CD1c-positive myeloid dendritic cell (primary cell): ENCODE results near the gene FKBP6.
"Not testable (repeated sequence)": the region's sequence is repeated elsewhere in the genome, so short reads cannot be mapped to it uniquely, and the experiment has no call there.

Source experiments
- DNase-seq: peaks from one replicate; pipeline ENCODE4 v3.0.0-alpha.2; 2016; ENCODE audit errors: extremely low spot score

Gene FKBP6

GRCh38 chr7:73358590-73359275 lies 30.8 kb downstream of the FKBP6 start:
- DNase-seq = no peak

GRCh38 chr7:73359306-73359705 lies 31.3 kb downstream of the FKBP6 start:
- DNase-seq = no peak

- no peak for DNase-seq
Measured at GRCh38 chr7:73359746-73360375, 31.9 kb downstream of the FKBP6 start.

DNA sequence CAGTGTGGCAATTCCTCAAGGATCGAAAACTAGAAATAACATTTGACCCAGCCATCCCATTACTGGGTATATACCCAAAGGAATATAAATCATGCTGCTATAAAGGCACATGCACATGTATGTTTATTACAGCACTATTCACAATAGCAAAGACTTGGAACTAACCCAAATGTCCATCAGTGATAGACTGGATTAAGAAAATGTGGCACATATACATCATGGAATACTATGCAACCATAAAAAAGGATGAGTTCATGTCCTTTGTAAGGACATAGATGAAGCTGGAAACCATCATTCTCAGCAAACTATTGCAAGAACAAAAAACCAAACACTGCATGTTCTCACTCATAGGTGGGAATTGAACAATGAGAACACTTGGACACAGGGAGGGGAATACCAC lies 32.6 kb downstream of the FKBP6 start:
- not testable (repeated sequence) for DNase-seq

DNA sequence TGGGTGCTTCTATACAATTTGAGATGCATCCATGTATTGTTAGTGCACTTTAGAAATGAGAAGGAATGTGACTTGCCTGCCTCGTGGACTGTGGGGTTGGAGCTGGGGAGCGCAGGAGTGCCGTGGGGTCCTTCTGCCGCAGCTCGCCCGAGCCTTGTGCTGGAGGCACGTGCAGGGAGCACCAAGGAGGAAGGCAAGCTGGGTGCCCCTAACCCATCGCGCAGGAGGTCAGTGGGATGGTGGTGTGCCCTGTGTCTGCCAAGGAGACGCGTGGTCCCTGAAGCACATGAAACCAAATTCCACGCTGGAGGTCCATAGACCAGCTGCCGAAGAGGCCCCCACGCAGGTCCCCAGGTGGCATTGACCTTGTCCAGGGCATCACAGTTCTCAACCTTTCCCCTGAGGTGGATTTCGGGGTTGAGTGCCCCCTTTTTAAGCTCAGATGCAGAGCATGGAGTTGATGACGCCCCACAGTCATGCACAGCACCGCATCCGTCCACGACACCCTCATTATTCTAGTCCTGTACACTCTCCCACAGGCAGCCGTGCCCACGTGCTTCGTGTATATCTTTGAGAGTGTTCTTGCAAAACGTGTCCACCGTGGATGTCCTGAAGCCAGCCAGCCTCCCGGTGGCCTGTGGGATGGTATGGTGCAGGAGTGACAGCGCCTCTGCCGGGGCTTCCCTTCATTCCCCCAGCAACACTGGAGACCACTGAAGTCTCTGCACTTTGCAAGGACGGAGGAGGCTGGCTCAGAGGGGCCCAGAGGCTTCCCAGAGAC lies 35.5 kb downstream of the FKBP6 start:
- DNase-seq = no peak

- no peak for DNase-seq
Measured at GRCh38 chr7:73364006-73364728, 36.2 kb downstream of the FKBP6 start.

DNA sequence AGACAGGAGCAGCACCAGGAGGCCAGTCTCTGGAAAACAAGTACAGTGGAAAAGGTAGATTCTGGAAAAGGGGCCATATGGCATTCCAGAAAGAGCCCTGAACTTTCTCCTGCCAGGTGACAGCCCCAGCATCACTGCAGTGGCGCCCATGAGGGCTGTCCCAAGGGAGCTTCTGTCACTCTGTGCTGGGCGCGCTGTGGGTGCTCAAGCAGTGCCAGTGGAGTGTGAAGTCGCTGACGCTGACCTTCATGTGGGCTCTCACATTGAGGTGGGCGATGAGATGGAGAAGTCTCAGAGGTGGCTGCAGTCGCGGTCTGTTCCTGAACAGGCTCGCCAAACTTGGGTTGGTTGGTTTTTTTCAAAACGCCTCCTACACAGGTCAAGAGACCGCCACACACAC lies 38.2 kb downstream of the FKBP6 start:
- DNase-seq = no peak

GRCh38 chr7:73366990-73367389 lies 39.0 kb downstream of the FKBP6 start:
- DNase-seq = no peak

DNA sequence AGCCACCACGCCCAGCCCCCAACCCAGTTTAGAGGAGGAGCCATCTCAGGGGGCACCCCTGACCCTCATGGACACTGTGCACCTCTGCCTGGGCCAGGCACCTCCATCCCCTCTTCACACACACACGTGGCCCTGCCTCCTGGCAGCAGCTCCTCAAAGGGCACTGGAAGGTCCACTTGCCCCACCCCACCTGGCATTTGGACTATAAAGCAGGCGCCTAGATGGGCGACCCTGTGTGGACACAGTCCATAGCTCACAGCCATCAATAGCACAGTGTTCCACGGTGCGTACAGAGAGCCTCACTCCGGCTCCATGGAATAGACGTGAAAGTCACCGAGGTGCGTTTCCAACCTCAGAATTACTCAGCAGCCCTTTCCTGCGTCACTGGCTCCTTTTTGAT lies 41.0 kb downstream of the FKBP6 start:
- DNase-seq = no peak

DNA sequence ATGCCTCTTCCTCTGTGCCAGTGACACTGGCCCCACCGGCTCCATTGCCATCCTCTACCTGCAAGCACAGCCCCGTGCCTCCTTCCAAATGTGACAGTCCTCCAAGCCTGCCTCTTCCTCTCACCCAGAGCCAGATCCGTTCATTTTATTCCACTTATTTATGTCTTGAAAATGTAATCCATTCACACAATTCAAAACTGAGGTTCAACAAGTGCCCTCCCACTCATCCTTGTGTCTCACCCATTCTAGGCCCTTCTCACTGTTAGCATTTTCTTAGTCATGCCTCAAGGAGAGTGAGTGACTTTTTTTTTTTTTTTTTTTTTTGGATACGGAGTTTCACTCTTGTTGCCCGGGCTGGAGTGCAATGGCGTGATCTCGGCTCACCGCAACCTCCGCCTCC lies 41.7 kb downstream of the FKBP6 start:
- DNase-seq = no peak

GRCh38 chr7:73373741-73374140 lies 45.8 kb downstream of the FKBP6 start:
- no peak for DNase-seq

DNA sequence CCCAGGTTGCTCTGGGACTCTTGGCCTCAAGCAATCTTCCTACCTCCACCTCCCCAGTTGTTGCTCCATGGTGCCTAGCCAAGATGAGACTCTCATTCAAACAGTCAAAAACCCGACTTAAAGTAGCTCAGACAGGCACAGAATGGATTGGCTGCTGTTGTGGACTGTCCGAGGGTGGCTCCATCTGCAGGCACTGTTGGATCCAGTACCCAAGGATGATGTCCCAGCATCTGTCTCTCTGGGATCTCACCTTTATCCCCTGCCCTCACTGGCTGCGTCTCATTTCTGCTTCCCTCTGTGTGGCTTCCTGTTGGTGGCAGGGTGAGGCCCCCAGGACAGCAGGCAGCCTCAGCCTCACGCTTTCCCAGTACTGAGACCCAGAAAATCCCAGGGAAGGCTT lies 48.3 kb downstream of the FKBP6 start:
- DNase-seq = not testable (repeated sequence)

DNA sequence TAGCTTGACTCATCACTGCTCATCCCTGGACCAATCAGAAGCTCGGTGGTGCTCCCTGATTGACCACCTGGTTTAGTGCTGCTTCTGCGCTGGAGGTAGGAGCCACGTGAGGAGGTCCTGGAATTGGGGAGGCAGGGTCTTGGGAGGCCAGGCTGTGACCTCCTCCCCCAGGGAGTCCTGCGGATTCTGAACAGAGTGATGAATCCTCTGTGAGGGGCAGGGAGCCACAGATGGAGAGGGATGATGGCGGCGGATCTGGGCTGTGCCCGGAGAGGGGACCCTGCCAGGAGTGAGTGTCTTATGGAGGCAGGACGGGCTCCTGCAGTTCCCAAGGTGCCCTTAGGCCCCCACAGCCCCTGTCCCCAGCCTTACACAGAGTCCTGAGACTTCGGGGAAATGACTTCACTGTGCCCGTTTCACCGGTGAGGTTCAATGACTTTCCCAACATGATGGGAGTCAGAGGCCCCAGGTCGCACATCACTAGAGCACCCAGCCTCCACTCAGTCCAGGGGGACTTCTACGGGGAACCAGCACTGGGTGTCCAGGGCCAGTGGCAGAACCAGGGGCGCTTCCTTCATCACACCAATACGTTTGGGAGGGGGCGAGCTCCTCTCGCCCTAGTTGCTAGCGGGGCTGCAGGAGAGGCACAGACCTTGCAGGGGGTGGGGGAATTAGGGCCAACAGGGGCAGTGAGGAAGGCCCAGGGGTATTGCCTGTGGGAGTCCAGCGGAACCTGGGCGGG lies 48.9 kb downstream of the FKBP6 start:
- DNase-seq = no peak

GRCh38 chr7:73377413-73378200 lies 49.6 kb downstream of the FKBP6 start:
- DNase-seq = not testable (repeated sequence)

GRCh38 chr7:73382934-73383503 lies 55.1 kb downstream of the FKBP6 start:
- peak; percentile 16 for DNase-seq

- no peak for DNase-seq
Measured at GRCh38 chr7:73387221-73387828, 59.4 kb downstream of the FKBP6 start.

GRCh38 chr7:73387908-73388414 lies 60.0 kb downstream of the FKBP6 start:
- no peak for DNase-seq

DNA sequence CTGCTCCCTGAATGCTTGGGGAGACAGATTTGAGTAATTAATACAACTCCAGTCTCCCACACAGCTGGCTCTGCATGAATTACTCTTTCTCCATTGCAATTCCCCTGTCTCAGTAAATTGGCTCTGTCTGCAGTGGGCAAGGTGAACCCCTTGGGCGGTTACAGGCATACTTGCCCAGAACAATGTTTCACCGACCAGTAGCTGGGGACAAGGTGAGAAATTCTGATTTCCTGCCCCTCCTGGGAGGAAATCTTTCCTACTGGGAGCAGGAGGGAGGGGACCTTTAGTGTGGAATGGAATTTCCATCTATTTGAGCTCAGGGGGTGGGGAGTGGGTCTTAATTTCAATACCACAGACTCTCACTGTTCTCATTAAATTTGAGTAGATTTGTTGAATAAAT lies 63.4 kb downstream of the FKBP6 start:
- no peak for DNase-seq

DNA sequence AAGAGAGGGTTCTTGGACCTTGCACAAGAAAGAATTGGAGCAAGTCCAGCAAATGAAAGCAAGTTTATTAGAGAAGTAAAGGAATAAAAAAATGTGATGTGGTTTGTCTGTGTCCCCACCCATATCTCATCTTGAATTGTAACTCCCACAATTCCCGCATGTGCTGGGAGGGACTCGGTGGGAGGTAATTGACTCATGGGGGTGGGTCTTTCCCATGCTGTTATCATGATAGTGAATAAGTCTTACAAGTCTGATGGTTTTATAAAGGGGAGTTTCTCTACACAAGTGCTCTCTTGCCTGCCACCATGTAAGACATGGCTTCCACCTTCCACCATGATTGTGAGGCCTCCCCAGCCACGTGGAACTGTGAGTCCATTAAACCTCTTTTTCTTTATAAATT lies 66.5 kb downstream of the FKBP6 start:
- DNase-seq = no peak
